H1 (cell line): ENCODE results near the gene MCF2L2. TPM values are rescaled to one million over a fixed set of nuclear protein-coding genes. Genes with fewer than 3 reads are reported as not detected.

ENCODE experiments used
- CBX8 ChIP-seq: fragments of 300-800, 300-1000 bp; sonication (generic); IDR thresholded peaks from 2 replicates; pipeline ENCODE4 v1.7.1; 2016; ENCODE audit warnings: low read depth, low read length, borderline replicate concordance
- HDAC2 ChIP-seq, 2 experiments: fragments of 300-600 bp in 1 of 2; sonication (generic) in 1 of 2; IDR thresholded peaks; 2 replicates each; pipeline ENCODE4 v1.6.1; 2011 to 2012; ENCODE audit warnings: low read depth in 2 of 2, low read length in 2 of 2, mild to moderate bottlenecking in 2 of 2, moderate library complexity in 2 of 2, borderline replicate concordance in 1 of 2, inconsistent platforms in 1 of 2
- KDM5A ChIP-seq: fragments of 200-600 bp; IDR thresholded peaks from 2 replicates; pipeline ENCODE4 v1.7.1; 2012; ENCODE audit warnings: mild to moderate bottlenecking, low read length, inconsistent platforms, mixed read lengths
- NRF1 ChIP-seq: IDR thresholded peaks from 2 replicates; pipeline ENCODE4 v1.6.1; 2011; ENCODE audit warnings: mild to moderate bottlenecking, low read depth, low read length, improper control_type of control experiment
- polyA plus RNA-seq, 7 experiments: library from polyadenylated mRNA; depleted of rRNA in 3 of 7; stranded (reverse) in 5 of 7; unstranded in 2 of 7; fragments of >200 nt in 5 of 7; fragments of 200-250 nt in 2 of 7; gene quantifications; 1 replicate in 5 of 7; 2 replicates in 1 of 7; 4 replicates in 1 of 7; pipeline versions ENCODE4 v1.2.1 to v1.2.3, GENCODE V29; 2011 to 2013; ENCODE audit warnings: missing spikeins in 2 of 7, mixed read lengths in 2 of 7
- total RNA-seq: library from RNA; stranded (reverse); fragmentation: NEBNext Ultra II Directional; extraction: Animal tissue kit (Norgen Biotek cat#: 25700); gene quantifications from 2 replicates; pipeline ENCODE4 v1.2.1, GENCODE V29; 2021

The MCF2L2 gene
- total and polyA plus RNA-seq, 2 of the 8 experiments (the other 6 are each of a cell fraction or from before 2014, with no cell fraction given) = 4.1 to 13.7 TPM

GRCh38 chr3:183464480-183464879 is 36.1 kb upstream of the MCF2L2 start (continued):
- TF ChIP-seq HDAC2 (IDR thresholded peaks at IDR 0.05; ENCODE audit: borderline replicate concordance in 1 of 2, low read depth in 2 of 2, low read length in 2 of 2) (no peak), KDM5A (no peak), NRF1 (no peak), CBX8 (no peak)
